Tibial nerve (tissue), 4 donors: ENCODE data around the gene PDSS2. TPM values are rescaled to one million over a fixed set of nuclear protein-coding genes. Genes with fewer than 3 reads are reported as not detected.

Source experiments
- DNase-seq, 2 donors: peaks; one replicate each; pipeline ENCODE4 v3.0.0-alpha.2; 2019; ENCODE audit warnings: low spot score in 2 of 2
- H3K27ac ChIP-seq, 4 donors: fragments of 200-600 bp; sonication (generic) in 3 of 4; one replicate each; pipeline ENCODE4 v1.5.1; 2017 to 2019; ENCODE audit warnings: mild to moderate bottlenecking in 1 of 4
- H3K27me3 ChIP-seq, 2 donors: fragments of 200-600 bp; sonication (generic) in 1 of 2; one replicate each; pipeline versions ENCODE4 v1.5.1 to v1.6.0; 2017 to 2019
- H3K36me3 ChIP-seq, 3 donors: fragments of 200-600 bp; sonication (generic); one replicate each; pipeline ENCODE4 v1.5.1; 2018 to 2019
- H3K4me1 ChIP-seq, 4 donors: fragments of 200-600 bp; sonication (generic) in 3 of 4; one replicate each; pipeline ENCODE4 v1.5.1; 2017 to 2019
- H3K4me3 ChIP-seq, 4 donors: fragments of 200-600 bp; sonication (generic) in 3 of 4; one replicate each; pipeline ENCODE4 v1.5.1; 2017 to 2019; ENCODE audit warnings: mild to moderate bottlenecking in 1 of 4, moderate library complexity in 1 of 4
- H3K9me3 ChIP-seq, 4 donors: fragments of 200-600 bp; sonication (generic) in 3 of 4; one replicate each; pipeline ENCODE4 v1.5.1; 2017 to 2019
- CTCF ChIP-seq, 5 experiments: fragments of 200-600 bp in 3 of 5; fragments of 450-650 bp in 2 of 5; sonication (generic) in 3 of 5; IDR thresholded peaks; one replicate each; pipeline ENCODE4 v1.5.1; 2016 to 2019; ENCODE audit warnings: antibody characterized with exemption in 5 of 5, mild to moderate bottlenecking in 3 of 5, moderate library complexity in 2 of 5
- EP300 ChIP-seq, 2 donors: sonication (generic); formaldehyde crosslinking; IDR thresholded peaks; one replicate each; pipeline ENCODE4 v1.6.1; 2017; ENCODE audit warnings: antibody characterized with exemption in 2 of 2, mild to moderate bottlenecking in 1 of 2
- POLR2A ChIP-seq, 2 donors: fragments of 450-650 bp; IDR thresholded peaks; one replicate each; pipeline ENCODE4 v1.6.1; 2017; ENCODE audit warnings: antibody characterized with exemption in 2 of 2, mild to moderate bottlenecking in 2 of 2, moderate library complexity in 2 of 2
- WGBS, 2 donors: methylation state at CpG; one replicate each; pipeline ENCODE4 v1.1.5; 2018; 5-methylcytosine and 5-hydroxymethylcytosine counted together
- total RNA-seq, 4 donors: library from RNA; depleted of rRNA; stranded (reverse); fragments of >200 nt; gene quantifications; one replicate each; pipeline ENCODE4 v1.1.0, GENCODE V29; 2016

PDSS2 gene
- total RNA-seq, 4 donors from 2014 or later: 8.2 to 9.4 (median 8.6) TPM

- Histone ChIP-seq H3K36me3 (no peaks in the 10 kb centered on the region), H3K27ac (no peak overlapping the region), H3K4me3 (no peak overlapping the region), H3K4me1 (peaks cover 0 to 12% (median 0%) of the 10 kb centered on the region in 4 donors), H3K9me3 (no peaks in the 10 kb centered on the region), H3K27me3 (no peaks in the 10 kb centered on the region)
- no peak for DNase-seq
- TF ChIP-seq CTCF (IDR thresholded peaks at IDR 0.05) (no peak), POLR2A (IDR thresholded peaks at IDR 0.05) (no peak), EP300 (IDR thresholded peaks at IDR 0.05) (no peak)
Observed at GRCh38 chr6:107413966-107414645, 45.3 kb downstream of the PDSS2 start.

DNA sequence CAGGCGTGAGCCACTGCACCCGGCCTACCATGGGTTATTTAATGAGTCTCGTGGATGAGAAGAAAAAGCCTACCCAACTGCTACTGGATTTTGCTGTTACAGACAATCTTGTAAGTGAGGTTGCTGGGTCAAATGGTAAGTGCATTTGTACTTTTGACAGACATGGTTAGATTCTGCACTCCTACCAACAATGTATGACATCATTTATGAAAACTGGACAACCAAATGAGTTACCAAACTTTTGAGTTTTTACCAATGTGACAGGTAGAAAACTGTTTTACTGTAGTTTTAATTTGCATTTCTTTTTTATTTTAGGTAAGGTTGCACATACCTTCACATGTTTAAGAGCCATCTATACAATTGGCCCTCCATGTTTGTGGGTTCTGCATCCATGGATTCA lies 48.2 kb downstream of the PDSS2 start:
- no peak for DNase-seq
- H3K27ac ChIP-seq: no peak overlapping the region
- H3K4me3 ChIP-seq: no peak overlapping the region
- WGBS, 2 donors: 81 to 95% methylated on average over 3 of the region's 3 CpGs
- TF ChIP-seq POLR2A (IDR thresholded peaks at IDR 0.05): no peak
- TF ChIP-seq CTCF (IDR thresholded peaks at IDR 0.05): no peak
- TF ChIP-seq EP300 (IDR thresholded peaks at IDR 0.05): no peak
- no peaks in the 10 kb centered on the region for H3K27me3 ChIP-seq
- no peaks in the 10 kb centered on the region for H3K36me3 ChIP-seq
- peaks cover 0 to 12% (median 0%) of the 10 kb centered on the region in 4 donors for H3K4me1 ChIP-seq
- H3K9me3 ChIP-seq: peaks cover 0 to 6% (median 0%) of the 10 kb centered on the region in 4 donors

DNA sequence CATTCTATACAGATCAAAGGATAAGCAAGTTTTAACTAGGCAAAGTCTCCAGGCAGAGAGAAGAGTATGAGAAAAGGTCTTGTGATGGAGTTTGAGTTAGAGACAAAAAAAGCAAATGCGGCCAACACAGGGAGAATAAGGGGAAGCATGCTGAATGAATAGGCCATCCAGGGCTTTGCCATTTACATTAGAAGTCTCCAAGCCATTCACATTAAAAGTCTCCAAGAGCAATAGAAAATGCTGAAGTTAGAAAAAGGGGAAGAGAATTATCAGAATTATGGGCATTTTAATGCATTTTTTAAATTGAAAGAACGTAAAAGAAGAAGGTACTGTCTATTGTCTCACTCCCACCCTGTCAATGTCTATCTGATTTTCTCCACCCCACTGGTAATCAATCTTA lies 49.4 kb downstream of the PDSS2 start:
- peaks cover 0 to 12% (median 0%) of the 10 kb centered on the region in 4 donors for H3K4me1 ChIP-seq
- no peak overlapping the region for H3K4me3 ChIP-seq
- WGBS, 2 donors: 78 to 83% methylated on average over 2 of the region's 2 CpGs
- H3K27me3 ChIP-seq: no peaks in the 10 kb centered on the region
- no peaks in the 10 kb centered on the region for H3K36me3 ChIP-seq
- DNase-seq: no peak
- TF ChIP-seq POLR2A (IDR thresholded peaks at IDR 0.05): no peak
- no peak for TF ChIP-seq EP300 (IDR thresholded peaks at IDR 0.05)
- TF ChIP-seq CTCF (IDR thresholded peaks at IDR 0.05): no peak
- H3K27ac ChIP-seq: no peak overlapping the region
- H3K9me3 ChIP-seq: peaks cover 0 to 17% (median 0%) of the 10 kb centered on the region in 4 donors

- Histone ChIP-seq H3K36me3 (peaks cover 0 to 1% (median 0%) of the 10 kb centered on the region in 3 donors), H3K27me3 (no peaks in the 10 kb centered on the region), H3K4me1 (peaks cover 0 to under 1% (median 0%) of the 10 kb centered on the region in 4 donors), H3K27ac (no peak overlapping the region), H3K9me3 (peaks cover 0 to 29% (median 0%) of the 10 kb centered on the region in 4 donors), H3K4me3 (no peak overlapping the region)
- WGBS, 2 donors: 72 to 74% methylated on average over 3 of the region's 3 CpGs
- TF ChIP-seq CTCF (IDR thresholded peaks at IDR 0.05) (no peak), EP300 (IDR thresholded peaks at IDR 0.05) (no peak), POLR2A (IDR thresholded peaks at IDR 0.05) (no peak)
- no peak for DNase-seq
Observed at GRCh38 chr6:107408714-107409113, 50.6 kb downstream of the PDSS2 start.

- no peak for DNase-seq
- 89 to 91% methylated on average over 3 of the region's 3 CpGs for WGBS, 2 donors
Observed at GRCh38 chr6:107405002-107405401, 54.4 kb downstream of the PDSS2 start.

More at GRCh38 chr6:107405002-107405401, 54.4 kb downstream of the PDSS2 start:
- H3K9me3 ChIP-seq: peaks cover 0 to 60% (median 9%) of the 10 kb centered on the region in 4 donors
- H3K27ac ChIP-seq: no peak overlapping the region
- no peaks in the 10 kb centered on the region for H3K4me1 ChIP-seq
- H3K27me3 ChIP-seq: no peaks in the 10 kb centered on the region
- H3K36me3 ChIP-seq: peaks cover 0 to 23% (median 0%) of the 10 kb centered on the region in 3 donors
- no peak overlapping the region for H3K4me3 ChIP-seq
- TF ChIP-seq CTCF (IDR thresholded peaks at IDR 0.05): no peak
- no peak for TF ChIP-seq EP300 (IDR thresholded peaks at IDR 0.05)
- TF ChIP-seq POLR2A (IDR thresholded peaks at IDR 0.05): no peak
